OCI-LY1 (cell line): ENCODE data around the gene UBR3.

ENCODE experiments used
- CTCF ChIP-seq: fragments of 200-600 bp; sonication (generic), shearing (Covaris generic); IDR thresholded peaks from 2 replicates; pipeline ENCODE4 v1.5.1; 2017; ENCODE audit warnings: mild to moderate bottlenecking, antibody characterized with exemption, low read length, moderate library complexity, mixed read lengths
- EZH2 ChIP-seq: fragments of 200-600 bp; sonication (generic), shearing (Covaris generic); IDR thresholded peaks from 2 replicates; pipeline ENCODE4 v1.8.0; 2017; ENCODE audit warnings: borderline replicate concordance, mixed run types, mild to moderate bottlenecking, antibody characterized with exemption, low read length, moderate library complexity, mixed read lengths

GRCh38 chr2:169982929-169983328 lies 155.7 kb downstream of the UBR3 start:
- no peak for TF ChIP-seq CTCF
- TF ChIP-seq EZH2 = no peak
